ENCODE results near the gene PPP2R5A. TPM values are rescaled to one million over a fixed set of nuclear protein-coding genes. Genes with fewer than 3 reads are reported as not detected.
"Not testable (repeated sequence)": the region's sequence is repeated elsewhere in the genome, so short reads cannot be mapped to it uniquely, and the experiment has no call there.

PPP2R5A gene
- total RNA-seq, 1 donor from 2014 or later = 13.0 TPM

DNA sequence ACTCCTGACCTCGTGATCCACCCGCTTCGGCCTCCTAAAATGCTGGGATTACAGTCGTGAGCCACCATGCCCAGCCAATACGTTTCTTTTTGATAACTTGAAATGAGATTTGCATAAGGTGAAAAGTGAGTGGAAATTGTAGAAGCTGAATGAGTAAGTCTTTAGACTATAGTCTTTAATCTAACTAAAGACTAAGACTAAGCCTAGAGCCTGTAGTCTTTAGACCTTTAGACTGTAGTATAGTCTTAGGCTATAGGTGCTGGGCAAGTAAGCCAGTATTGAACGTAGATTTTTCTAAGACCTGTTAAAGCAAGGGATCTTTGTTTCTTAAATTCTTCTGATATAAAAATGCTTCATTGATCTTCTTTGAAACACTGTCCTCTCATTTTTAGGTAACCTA is 12.1 kb downstream of the PPP2R5A start:
- DNase-seq (ENCODE audit: low read depth, low spot score) = no peak
- no peak overlapping the region for H3K27ac Mint-ChIP-seq (ENCODE audit: unreplicated experiment)
- peaks cover 4% of the 10 kb centered on the region for H3K4me1 Mint-ChIP-seq
- no peaks in the 10 kb centered on the region for H3K27me3 Mint-ChIP-seq (ENCODE audit: low read depth)
- TF ChIP-seq CTCF (conservative IDR thresholded peaks at IDR 0.05) = no peak
- H3K4me3 Mint-ChIP-seq = no peak overlapping the region
- H3K36me3 Mint-ChIP-seq (ENCODE audit: low read depth) = no peaks in the 10 kb centered on the region
- H3K9me3 Mint-ChIP-seq = no peaks in the 10 kb centered on the region

- peaks cover 4% of the 10 kb centered on the region for H3K4me1 Mint-ChIP-seq
- TF ChIP-seq CTCF (conservative IDR thresholded peaks at IDR 0.05) = no peak
- no peak overlapping the region for H3K4me3 Mint-ChIP-seq
- no peak overlapping the region for H3K27ac Mint-ChIP-seq (ENCODE audit: unreplicated experiment)
- peaks cover 2% of the 10 kb centered on the region for H3K9me3 Mint-ChIP-seq
- H3K27me3 Mint-ChIP-seq (ENCODE audit: low read depth) = no peaks in the 10 kb centered on the region
- no peak for DNase-seq (ENCODE audit: low read depth, low spot score)
- H3K36me3 Mint-ChIP-seq (ENCODE audit: low read depth) = peaks cover 3% of the 10 kb centered on the region
Observed at GRCh38 chr1:212301580-212301979, 16.4 kb downstream of the PPP2R5A start.

DNA sequence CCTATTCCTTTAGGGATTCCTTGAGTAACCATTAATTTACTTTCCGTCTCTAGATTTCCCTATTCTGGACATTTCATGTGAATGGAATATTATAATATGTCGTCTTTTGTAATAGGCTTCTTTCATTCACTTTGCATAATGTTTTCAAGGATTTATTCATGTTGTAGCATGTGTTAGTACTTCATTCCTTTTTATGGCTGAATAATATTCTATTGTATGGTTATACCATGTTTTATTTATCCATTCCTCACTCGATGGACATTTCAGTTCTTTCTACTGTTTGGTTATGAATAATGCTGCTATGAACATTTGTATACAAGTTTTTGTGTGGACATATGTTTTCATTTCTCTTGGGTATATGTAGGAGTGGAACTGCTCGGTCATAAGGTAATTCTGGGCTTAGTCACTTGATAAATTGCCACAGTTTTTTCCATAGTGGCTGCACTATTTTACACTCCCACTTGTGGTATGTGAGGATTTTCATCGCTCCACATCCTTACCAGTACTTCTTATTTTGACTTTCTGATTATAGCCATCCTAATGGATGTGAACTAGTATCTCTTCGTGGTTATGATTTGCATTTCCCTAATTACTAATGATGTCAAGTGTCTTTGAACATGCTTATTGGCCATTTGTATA is 17.7 kb downstream of the PPP2R5A start:
- no peak overlapping the region for H3K4me3 Mint-ChIP-seq
- no peak for DNase-seq (ENCODE audit: low read depth, low spot score)
- peaks cover 4% of the 10 kb centered on the region for H3K4me1 Mint-ChIP-seq
- no peaks in the 10 kb centered on the region for H3K27me3 Mint-ChIP-seq (ENCODE audit: low read depth)
- H3K27ac Mint-ChIP-seq (ENCODE audit: unreplicated experiment) = no peak overlapping the region
- peaks cover 2% of the 10 kb centered on the region for H3K9me3 Mint-ChIP-seq
- H3K36me3 Mint-ChIP-seq (ENCODE audit: low read depth) = peaks cover 7% of the 10 kb centered on the region
- no peak for TF ChIP-seq CTCF (conservative IDR thresholded peaks at IDR 0.05)

DNA sequence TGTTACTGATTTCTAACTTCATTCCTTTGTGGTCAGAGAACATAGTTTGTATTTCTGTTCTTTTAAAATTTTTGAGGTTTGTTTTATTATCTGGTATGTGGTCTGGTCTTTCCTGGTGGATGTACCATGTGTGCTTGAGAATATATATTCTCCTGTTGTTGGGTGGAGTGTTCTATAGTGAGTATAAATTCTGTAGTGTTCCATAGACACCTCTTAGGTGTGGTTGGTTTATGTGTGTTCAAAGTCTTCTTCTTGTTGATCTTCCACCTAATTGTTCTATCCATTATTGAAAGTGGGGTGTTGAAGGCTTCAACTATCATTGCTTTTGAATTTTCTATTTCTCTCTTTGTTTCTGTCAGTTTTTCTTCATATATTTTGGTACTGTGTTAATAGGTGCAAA is 20.1 kb downstream of the PPP2R5A start:
- Mint-ChIP-seq H3K4me3 (no peak overlapping the region), H3K27me3 (ENCODE audit: low read depth) (no peaks in the 10 kb centered on the region), H3K9me3 (peaks cover 2% of the 10 kb centered on the region), H3K27ac (ENCODE audit: unreplicated experiment) (no peak overlapping the region), H3K4me1 (peaks cover 14% of the 10 kb centered on the region), H3K36me3 (ENCODE audit: low read depth) (peaks cover 16% of the 10 kb centered on the region)
- no peak for TF ChIP-seq CTCF (conservative IDR thresholded peaks at IDR 0.05)
- DNase-seq (ENCODE audit: low read depth, low spot score) = no peak

DNA sequence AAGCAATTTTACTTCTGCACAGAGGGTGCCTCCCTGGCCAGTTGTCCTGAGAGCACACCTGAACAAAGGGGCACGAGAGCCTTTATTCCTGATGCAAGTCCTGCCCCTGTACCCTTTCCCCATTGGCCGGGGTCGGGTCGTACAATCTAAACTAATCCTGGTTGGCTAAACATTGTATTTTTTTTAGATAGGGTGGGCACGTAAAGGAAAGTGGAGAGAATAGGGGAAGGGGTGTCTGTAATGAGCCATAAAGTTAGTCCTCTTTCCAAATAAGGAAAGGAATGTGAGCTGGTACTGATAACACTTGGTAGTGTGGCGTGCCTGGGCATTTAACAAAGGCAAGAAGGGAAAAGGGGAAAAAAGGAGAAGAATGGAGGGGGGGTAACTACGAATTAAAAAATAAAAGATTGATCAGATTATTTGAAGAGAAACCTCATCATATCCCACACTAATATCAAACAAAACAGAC is 20.8 kb downstream of the PPP2R5A start:
- H3K27me3 Mint-ChIP-seq (ENCODE audit: low read depth); H3K9me3 Mint-ChIP-seq; DNase-seq (ENCODE audit: low read depth, low spot score); H3K4me3 Mint-ChIP-seq: not testable (repeated sequence)
- H3K4me1 Mint-ChIP-seq = peaks cover 18% of the 10 kb centered on the region
- H3K36me3 Mint-ChIP-seq (ENCODE audit: low read depth) = peaks cover 16% of the 10 kb centered on the region
- peak overlapping the region; percentile 97 for H3K27ac Mint-ChIP-seq (ENCODE audit: unreplicated experiment)

GRCh38 chr1:212309967-212310366 is 24.8 kb downstream of the PPP2R5A start:
- H3K36me3 Mint-ChIP-seq (ENCODE audit: low read depth) = peaks cover 16% of the 10 kb centered on the region
- peaks cover 2% of the 10 kb centered on the region for H3K9me3 Mint-ChIP-seq
- H3K27me3 Mint-ChIP-seq (ENCODE audit: low read depth) = no peaks in the 10 kb centered on the region
- TF ChIP-seq CTCF (conservative IDR thresholded peaks at IDR 0.05) = no peak
- no peak overlapping the region for H3K4me3 Mint-ChIP-seq
- peaks cover 18% of the 10 kb centered on the region for H3K4me1 Mint-ChIP-seq
- peak overlapping the region; percentile 9 for H3K27ac Mint-ChIP-seq (ENCODE audit: unreplicated experiment)
- DNase-seq (ENCODE audit: low read depth, low spot score) = no peak
